MCF 10A (cell line): ENCODE measurements around the gene DDA1. TPM values are rescaled to one million over a fixed set of nuclear protein-coding genes. Genes with fewer than 3 reads are reported as not detected.

Experiments
- BruUV-seq: library from RNA; stranded (reverse); fragments of 400-500 nt; replicated peaks from 2 replicates; lab custom pipeline; 2021; lab: Mats Ljungman, UMichigan
- CTCF ChIA-PET: fragments of 300-600 bp; sonication (Branson Sonifier 250); formaldehyde crosslinking; extraction: SDS; loops from one replicate; lab custom pipeline; 2021; ENCODE audit warnings: antibody characterized with exemption, inconsistent platforms; lab: Yijun Ruan, JAX
- POLR2A ChIA-PET: fragments of 300-600, 350-650 bp; sonication (Branson Sonifier 250); formaldehyde crosslinking; extraction: SDS; loops from one replicate; lab custom pipeline; 2020; ENCODE audit warnings: antibody characterized with exemption, inconsistent platforms; lab: Yijun Ruan, JAX
- DNase-seq: peaks from one replicate; pipeline ENCODE4 v3.0.0-alpha.2; 2018; ENCODE audit not compliant: unreplicated experiment
- H3K27ac Mint-ChIP-seq: one replicate; pipeline ENCODE4 v1.8.0; 2022; ENCODE audit warnings: mild to moderate bottlenecking, low read depth, mixed read lengths; ENCODE audit not compliant: unreplicated experiment
- H3K27me3 Mint-ChIP-seq: one replicate; pipeline ENCODE4 v1.8.0; 2022; ENCODE audit warnings: mixed read lengths; ENCODE audit not compliant: insufficient read depth, unreplicated experiment
- H3K36me3 Mint-ChIP-seq: one replicate; pipeline ENCODE4 v1.8.0; 2022; ENCODE audit warnings: mild to moderate bottlenecking, moderate library complexity, mixed read lengths; ENCODE audit not compliant: insufficient read depth, unreplicated experiment
- H3K4me1 Mint-ChIP-seq: one replicate; pipeline ENCODE4 v1.8.0; 2022; ENCODE audit warnings: mixed read lengths; ENCODE audit not compliant: insufficient read depth, unreplicated experiment
- H3K4me3 Mint-ChIP-seq: one replicate; pipeline ENCODE4 v1.8.0; 2022; ENCODE audit warnings: mild to moderate bottlenecking, moderate library complexity, mixed read lengths; ENCODE audit not compliant: unreplicated experiment
- H3K9me3 Mint-ChIP-seq: one replicate; pipeline ENCODE4 v1.8.0; 2022; ENCODE audit warnings: mixed read lengths; ENCODE audit not compliant: unreplicated experiment
- intact Hi-C: fragments of 100-400 bp; cut with micrococcal nuclease; formaldehyde crosslinking; loops from 2 replicates; pipeline ENCODE4 v1.14.1; 2022
- total RNA-seq: library from RNA; stranded (reverse); gene quantifications from 2 replicates; pipeline ENCODE4 v1.2.3, GENCODE V29; 2022
- TF ChIP-seq, protein P1 (sequence below): fragments of 200-600 bp; IDR thresholded peaks from one replicate; pipeline ENCODE4 v1.8.0; 2022; ENCODE audit warnings: antibody characterized with exemption, mild to moderate bottlenecking; ENCODE audit not compliant: unreplicated experiment

DDA1 gene
- total RNA-seq, 1 experiment from 2014 or later, result 57.4 TPM

DNA sequence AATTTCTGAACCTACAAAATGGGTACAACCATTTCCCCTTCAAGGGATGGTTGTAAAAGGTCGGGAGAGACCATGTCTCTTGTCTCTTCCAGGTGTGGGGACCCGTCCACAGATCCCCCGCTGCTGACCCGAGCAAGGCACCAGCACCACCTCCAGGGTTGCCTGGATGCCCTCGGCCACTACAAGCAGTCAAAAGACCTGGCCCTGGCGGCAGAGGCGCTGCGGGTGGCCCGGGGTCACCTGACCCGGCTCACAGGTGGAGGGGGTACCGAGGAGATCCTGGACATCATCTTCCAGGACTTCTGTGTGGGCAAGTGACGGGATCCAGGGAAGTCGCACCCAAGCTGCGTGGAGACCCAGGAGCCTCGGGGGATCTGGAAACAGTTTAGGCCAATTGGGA, 32.0 kb downstream of the DDA1 start:
- Mint-ChIP-seq H3K4me1 (peaks cover 6% of the 10 kb centered on the region), H3K36me3 (peaks cover 26% of the 10 kb centered on the region), H3K9me3 (no peaks in the 10 kb centered on the region), H3K4me3 (no peak overlapping the region), H3K27me3 (no peaks in the 10 kb centered on the region), H3K27ac (no peak overlapping the region)
- CTCF ChIA-PET, result interaction anchor here (2.4 kb wide), 1 partner anchor 45 kb away, joined by 15 read pairs; no protein-coding TSS in a partner anchor
- no peak for DNase-seq
- POLR2A ChIA-PET, result no interaction called here
- TF ChIP-seq, protein P1, sequence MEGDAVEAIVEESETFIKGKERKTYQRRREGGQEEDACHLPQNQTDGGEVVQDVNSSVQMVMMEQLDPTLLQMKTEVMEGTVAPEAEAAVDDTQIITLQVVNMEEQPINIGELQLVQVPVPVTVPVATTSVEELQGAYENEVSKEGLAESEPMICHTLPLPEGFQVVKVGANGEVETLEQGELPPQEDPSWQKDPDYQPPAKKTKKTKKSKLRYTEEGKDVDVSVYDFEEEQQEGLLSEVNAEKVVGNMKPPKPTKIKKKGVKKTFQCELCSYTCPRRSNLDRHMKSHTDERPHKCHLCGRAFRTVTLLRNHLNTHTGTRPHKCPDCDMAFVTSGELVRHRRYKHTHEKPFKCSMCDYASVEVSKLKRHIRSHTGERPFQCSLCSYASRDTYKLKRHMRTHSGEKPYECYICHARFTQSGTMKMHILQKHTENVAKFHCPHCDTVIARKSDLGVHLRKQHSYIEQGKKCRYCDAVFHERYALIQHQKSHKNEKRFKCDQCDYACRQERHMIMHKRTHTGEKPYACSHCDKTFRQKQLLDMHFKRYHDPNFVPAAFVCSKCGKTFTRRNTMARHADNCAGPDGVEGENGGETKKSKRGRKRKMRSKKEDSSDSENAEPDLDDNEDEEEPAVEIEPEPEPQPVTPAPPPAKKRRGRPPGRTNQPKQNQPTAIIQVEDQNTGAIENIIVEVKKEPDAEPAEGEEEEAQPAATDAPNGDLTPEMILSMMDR, result no peak
- BruUV-seq, result no TSS peak
- intact Hi-C loops, result no loop called here

DNA sequence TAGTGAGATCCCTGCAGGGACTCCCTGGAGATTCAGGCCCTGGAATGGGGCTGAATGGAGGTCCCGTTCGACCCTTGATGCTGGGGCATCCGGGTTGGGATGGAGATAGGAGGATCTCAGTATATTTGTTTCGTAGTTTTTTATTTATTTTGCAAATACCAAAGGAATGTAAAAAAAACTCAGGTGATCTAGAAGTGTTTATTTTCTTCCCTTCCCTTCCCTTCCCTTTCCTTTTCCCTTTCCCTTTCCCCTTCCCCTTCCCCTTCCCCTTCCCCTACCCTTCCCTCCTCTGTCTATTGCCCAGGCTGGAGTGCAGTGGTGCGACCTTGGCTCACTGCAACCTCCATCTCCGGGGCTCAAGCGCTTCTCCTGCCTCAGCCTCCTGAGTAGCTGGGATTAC, 32.5 kb downstream of the DDA1 start:
- Mint-ChIP-seq H3K4me1 (peaks cover 6% of the 10 kb centered on the region), H3K36me3 (peaks cover 22% of the 10 kb centered on the region), H3K27ac (no peak overlapping the region), H3K9me3 (no peaks in the 10 kb centered on the region), H3K27me3 (no peaks in the 10 kb centered on the region), H3K4me3 (no peak overlapping the region)
- ChIA-PET POLR2A (interaction anchor here (0.7 kb wide), 1 partner anchor 510 kb away, joined by 3 read pairs; no protein-coding TSS in a partner anchor), CTCF (interaction anchor here (1.1 to 2.4 kb wide), 2 partner anchors 45 to 47 kb away, joined by 3 to 15 read pairs; no protein-coding TSS in a partner anchor)
- no peak for DNase-seq
- intact Hi-C loops, result no loop called here
- no TSS peak for BruUV-seq
- TF ChIP-seq, protein P1, result no peak

DNA sequence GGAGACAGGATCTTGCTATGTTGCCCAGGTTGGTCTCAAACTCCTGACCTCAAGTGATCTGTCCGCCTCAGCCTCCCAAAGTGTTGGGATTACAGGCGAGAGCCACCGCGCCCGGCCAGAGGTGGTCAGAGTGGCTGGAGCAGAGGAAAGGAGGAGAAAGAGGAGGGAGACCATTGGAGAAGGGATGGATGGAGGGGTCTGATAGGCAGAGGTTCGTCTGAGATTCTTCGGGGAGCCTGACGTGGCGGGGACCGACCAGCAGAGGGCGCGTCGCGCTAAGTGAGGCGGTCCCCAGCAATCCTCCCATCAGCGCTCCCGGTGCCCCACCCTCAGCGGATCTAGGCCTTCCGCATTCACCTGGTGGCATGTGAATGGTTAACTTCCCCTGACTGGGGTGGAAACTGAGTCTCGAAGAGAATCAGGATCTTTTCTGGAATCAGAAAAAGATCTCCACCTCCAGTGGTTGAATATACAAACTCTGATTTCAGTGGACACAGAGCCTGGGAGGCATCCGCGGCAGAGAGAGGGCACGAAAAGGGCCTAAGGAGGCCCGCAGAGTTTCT, 36.8 kb downstream of the DDA1 start:
- Mint-ChIP-seq H3K27ac (no peak overlapping the region), H3K27me3 (no peaks in the 10 kb centered on the region), H3K9me3 (no peaks in the 10 kb centered on the region), H3K36me3 (peaks cover 19% of the 10 kb centered on the region), H3K4me3 (no peak overlapping the region), H3K4me1 (peaks cover 15% of the 10 kb centered on the region)
- peak; percentile 79 for DNase-seq
- TF ChIP-seq, protein P1, result peak; percentile 90
- POLR2A ChIA-PET, result no interaction called here
- BruUV-seq, result no TSS peak
- CTCF ChIA-PET, result interaction anchor here (0.6 to 3.0 kb wide), 15 partner anchors 11 to 593 kb away, joined by 3 to 84 read pairs (median 4); partner anchors contain the start of gene ANO8
- intact Hi-C loops, result loop anchor here (1.0 to 5.0 kb wide), 3 partner anchors 40 to 120 kb away; no protein-coding TSS in a partner anchor

DNA sequence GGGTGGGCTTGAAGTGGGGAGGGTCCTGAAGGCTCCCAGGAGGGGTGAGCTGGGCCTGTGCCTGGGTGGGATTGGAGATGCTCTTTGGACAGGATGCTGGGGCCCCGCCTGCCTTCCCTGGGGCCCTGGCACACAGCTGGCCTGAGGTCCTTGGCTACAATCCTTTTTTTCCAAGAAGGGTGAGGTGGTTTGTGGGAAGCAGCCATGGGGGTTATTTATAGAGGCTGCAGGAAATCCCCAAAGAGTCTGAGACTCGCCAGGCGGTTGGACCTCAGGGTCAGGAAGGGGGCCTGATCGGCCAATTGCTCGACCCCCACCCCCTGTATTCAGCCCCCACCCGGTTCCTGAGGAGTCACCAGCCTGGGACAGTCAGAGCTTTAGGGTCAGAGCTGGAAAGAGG, 38.0 kb downstream of the DDA1 start:
- peak overlapping the region; percentile 76 for H3K27ac Mint-ChIP-seq
- H3K4me3 Mint-ChIP-seq, result no peak overlapping the region
- no TSS peak for BruUV-seq
- H3K4me1 Mint-ChIP-seq, result peaks cover 15% of the 10 kb centered on the region
- TF ChIP-seq, protein P1, result no peak
- intact Hi-C loops, result loop anchor here (5.0 kb wide), 1 partner anchor 55 kb away; no protein-coding TSS in a partner anchor
- no peaks in the 10 kb centered on the region for H3K27me3 Mint-ChIP-seq
- H3K36me3 Mint-ChIP-seq, result peaks cover 9% of the 10 kb centered on the region
- ChIA-PET CTCF (interaction anchor here (0.6 to 4.1 kb wide), 10 partner anchors 12 to 436 kb away, joined by 3 to 29 read pairs (median 3); partner anchors contain the start of gene ABHD8), POLR2A (interaction anchor here (0.6 kb wide), 1 partner anchor 436 kb away, joined by 3 read pairs; no protein-coding TSS in a partner anchor)
- DNase-seq, result peak; percentile 74
- no peaks in the 10 kb centered on the region for H3K9me3 Mint-ChIP-seq
